Measurements from ENCODE around the gene CAPG.
"Not testable (repeated sequence)": the region's sequence is repeated elsewhere in the genome, so short reads cannot be mapped to it uniquely, and the experiment has no call there.

Gene CAPG

DNA sequence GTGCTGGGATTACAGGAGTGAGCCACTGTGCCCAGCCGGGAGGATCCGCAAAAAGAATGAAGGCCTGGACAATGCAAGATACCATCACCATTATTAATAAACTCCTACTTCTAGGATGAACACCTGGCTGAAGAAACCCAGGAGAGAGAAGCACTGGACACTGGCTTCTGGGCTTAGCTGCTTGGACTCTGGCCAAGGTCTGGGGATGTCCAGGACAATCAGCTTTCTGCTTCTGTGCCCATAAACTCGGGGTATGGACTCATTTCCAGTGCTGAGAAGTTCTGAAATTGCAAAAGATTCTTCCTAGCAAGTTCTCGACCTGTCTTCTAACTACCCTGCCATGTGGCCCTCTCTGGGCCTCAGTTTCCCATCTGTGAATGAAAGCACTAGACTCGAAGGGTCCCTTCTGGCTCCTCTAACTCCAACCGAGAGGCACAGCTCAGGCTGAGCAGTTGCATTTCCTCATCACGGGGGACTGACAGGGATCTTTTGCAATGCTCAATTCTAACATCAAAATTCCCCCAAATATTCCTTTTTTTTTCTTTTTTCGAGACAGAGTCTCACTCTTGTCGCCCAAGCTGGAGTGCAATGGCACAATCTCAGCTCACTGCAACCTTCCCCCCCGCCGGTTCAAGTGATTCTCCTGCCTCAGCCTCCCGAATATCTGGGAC lies 5.9 kb upstream of the CAPG start:
- Histone ChIP-seq H3K4me2 (ENCODE audit: low read depth, low read length) (no peak overlapping the region), H3K27ac (ENCODE audit: low read length) (no peak overlapping the region)
- DNase-seq, result no peak

GRCh38 chr2:85414761-85415553 lies 4.8 kb upstream of the CAPG start:
- no peaks in the 10 kb centered on the region for H3K79me2 ChIP-seq (ENCODE audit: low read length)
- H3K4me2 ChIP-seq (ENCODE audit: low read depth, low read length), result no peak overlapping the region
- H3K9me2 ChIP-seq (replicated peaks; ENCODE audit: insufficient read depth, low read length), result no peaks in the 10 kb centered on the region
- no peak overlapping the region for H3K27ac ChIP-seq (ENCODE audit: low read length)
- peaks cover 10% of the 10 kb centered on the region for H3K4me1 ChIP-seq (ENCODE audit: low read length)
- no peaks in the 10 kb centered on the region for H3K36me3 ChIP-seq (replicated peaks; ENCODE audit: insufficient read depth, low read length)
- no peaks in the 10 kb centered on the region for H3K9me3 ChIP-seq (replicated peaks; ENCODE audit: insufficient read depth, low read length)
- no peak for DNase-seq
- no peak overlapping the region for H3K9ac ChIP-seq (ENCODE audit: low read length)
- H4K20me1 ChIP-seq (ENCODE audit: insufficient read depth, low read length), result no peaks in the 10 kb centered on the region
- H3F3A ChIP-seq (ENCODE audit: insufficient read depth, low read length), result peaks cover 7% of the 10 kb centered on the region; the same call in 1 of the 2 replicates
- no peak for TF ChIP-seq CTCF (IDR thresholded peaks at IDR 0.05; ENCODE audit: low read length)
- H2AFZ ChIP-seq (ENCODE audit: low read length), result no peak overlapping the region
- no peak overlapping the region for H3K4me3 ChIP-seq (ENCODE audit: low read length)
- H3K27me3 ChIP-seq (replicated peaks; ENCODE audit: insufficient read depth, low read length), result no peaks in the 10 kb centered on the region

More for the DNA sequence above, 5.9 kb upstream of the CAPG start:
- Histone ChIP-seq H2AFZ (ENCODE audit: low read length) (no peak overlapping the region), H3K4me3 (ENCODE audit: low read length) (no peak overlapping the region), H4K20me1 (ENCODE audit: insufficient read depth, low read length) (no peaks in the 10 kb centered on the region), H3K27me3 (replicated peaks; ENCODE audit: insufficient read depth, low read length) (no peaks in the 10 kb centered on the region), H3K4me1 (ENCODE audit: low read length) (peaks cover 5% of the 10 kb centered on the region), H3K9me2 (replicated peaks; ENCODE audit: insufficient read depth, low read length) (no peaks in the 10 kb centered on the region), H3F3A (ENCODE audit: insufficient read depth, low read length) (peaks cover 7% of the 10 kb centered on the region; the same call in 1 of the 2 replicates), H3K9me3 (replicated peaks; ENCODE audit: insufficient read depth, low read length) (no peaks in the 10 kb centered on the region), H3K9ac (ENCODE audit: low read length) (no peak overlapping the region), H3K36me3 (replicated peaks; ENCODE audit: insufficient read depth, low read length) (no peaks in the 10 kb centered on the region), H3K79me2 (ENCODE audit: low read length) (no peaks in the 10 kb centered on the region)
- TF ChIP-seq EZH2 (optimal IDR thresholded peaks at IDR 0.05; ENCODE audit: low read depth, low read length) (no peak), CTCF (IDR thresholded peaks at IDR 0.05; ENCODE audit: low read length) (no peak), EZH2phosphoT487 (IDR thresholded peaks at IDR 0.05; ENCODE audit: low read length) (no peak)

DNA sequence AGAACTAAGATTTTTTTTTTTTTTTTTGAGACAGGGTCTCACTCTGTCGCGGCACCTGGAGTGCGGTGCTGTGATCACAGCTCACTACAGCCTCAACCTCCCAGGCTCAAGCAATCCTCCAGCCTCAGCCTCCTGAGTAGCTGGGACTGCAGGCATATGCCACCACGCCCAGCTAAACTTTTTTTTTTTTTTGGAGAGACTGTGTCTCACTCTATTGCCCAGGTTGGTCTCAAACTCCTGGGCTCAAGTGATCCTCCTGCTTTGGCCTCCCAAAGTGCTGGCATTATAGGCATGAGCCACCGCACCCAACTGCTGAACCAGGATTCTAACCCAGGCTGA lies 4.2 kb upstream of the CAPG start:
- H3K9ac ChIP-seq (ENCODE audit: low read length); H3K4me3 ChIP-seq (ENCODE audit: low read length); H3K79me2 ChIP-seq (ENCODE audit: low read length); H3K4me2 ChIP-seq (ENCODE audit: low read depth, low read length); H4K20me1 ChIP-seq (ENCODE audit: insufficient read depth, low read length); DNase-seq; H3K9me2 ChIP-seq (replicated peaks; ENCODE audit: insufficient read depth, low read length); H2AFZ ChIP-seq (ENCODE audit: low read length); H3K36me3 ChIP-seq (replicated peaks; ENCODE audit: insufficient read depth, low read length); H3K27me3 ChIP-seq (replicated peaks; ENCODE audit: insufficient read depth, low read length); H3F3A ChIP-seq (ENCODE audit: insufficient read depth, low read length); H3K27ac ChIP-seq (ENCODE audit: low read length); H3K9me3 ChIP-seq (replicated peaks; ENCODE audit: insufficient read depth, low read length): not testable (repeated sequence)
- H3K4me1 ChIP-seq (ENCODE audit: low read length), result peaks cover 16% of the 10 kb centered on the region
